ENCODE measurements around the gene NEURL3.
"Not testable (repeated sequence)": the region's sequence is repeated elsewhere in the genome, so short reads cannot be mapped to it uniquely, and the experiment has no call there.

Gene NEURL3, protein sequence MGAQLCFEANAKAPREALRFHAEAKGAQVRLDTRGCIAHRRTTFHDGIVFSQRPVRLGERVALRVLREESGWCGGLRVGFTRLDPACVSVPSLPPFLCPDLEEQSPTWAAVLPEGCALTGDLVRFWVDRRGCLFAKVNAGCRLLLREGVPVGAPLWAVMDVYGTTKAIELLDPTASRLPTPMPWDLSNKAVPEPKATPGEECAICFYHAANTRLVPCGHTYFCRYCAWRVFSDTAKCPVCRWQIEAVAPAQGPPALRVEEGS

DNA sequence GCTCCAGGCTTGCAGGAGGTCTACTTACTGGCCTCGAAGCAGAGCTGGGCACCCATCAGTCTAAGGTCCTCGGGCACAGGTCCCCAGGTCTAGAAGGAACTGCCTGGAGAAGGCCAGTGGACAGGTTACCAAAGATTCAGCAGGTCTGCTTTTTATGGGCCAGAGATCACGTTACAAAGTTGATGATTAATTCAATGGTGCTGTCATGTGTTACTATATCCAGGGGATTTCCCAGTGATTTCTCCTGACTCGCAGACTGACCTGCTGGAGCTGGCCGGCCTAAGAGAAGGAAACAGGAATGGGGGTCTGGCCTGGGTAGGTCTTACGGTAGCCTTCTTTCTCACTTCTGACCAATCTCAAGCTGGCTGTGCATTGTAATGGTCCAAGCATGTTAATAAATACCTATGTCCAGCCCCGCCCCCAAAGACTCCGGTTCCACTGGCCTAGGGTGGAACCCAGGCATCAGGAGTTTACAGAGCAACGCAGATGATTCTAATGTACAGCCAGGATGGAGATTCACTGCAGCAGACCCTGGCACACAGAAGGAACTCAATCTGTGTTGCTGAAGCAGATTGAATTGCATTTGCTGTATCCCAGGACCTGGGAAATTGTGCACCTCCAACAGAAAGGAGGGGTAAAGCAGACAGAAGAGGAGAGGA is at the start of gene NEURL3:
NEURL3 (minus strand) TSS at position 127 of the 659 bp plus-strand sequence; CDS start at position 56, 71 bp downstream.
- no peak within 1 kb of the TSS for H3K9ac ChIP-seq (ENCODE audit: low read length in 2 of 2)
- no peaks in the 10 kb centered on the region for H3K9me3 ChIP-seq (ENCODE audit: control insufficient read depth in 2 of 2, low read length in 2 of 2)
- H3K4me1 ChIP-seq (ENCODE audit: control insufficient read depth, insufficient read depth, low read length): peaks cover 24% of the 10 kb centered on the region
- no peak within 1 kb of the TSS for H3K4me3 ChIP-seq (ENCODE audit: low read length in 2 of 2)
- H3K27me3 ChIP-seq (ENCODE audit: control insufficient read depth in 1 of 2, insufficient read depth in 2 of 2, low read length in 2 of 2): peaks cover 18 to 23% of the 10 kb centered on the region in 2 donors
- no peak within 1 kb of the TSS for H3K27ac ChIP-seq (ENCODE audit: low read length)
- no peaks in the 10 kb centered on the region for H3K36me3 ChIP-seq (ENCODE audit: control insufficient read depth in 2 of 2, insufficient read depth in 2 of 2, low read length in 2 of 2)

DNA sequence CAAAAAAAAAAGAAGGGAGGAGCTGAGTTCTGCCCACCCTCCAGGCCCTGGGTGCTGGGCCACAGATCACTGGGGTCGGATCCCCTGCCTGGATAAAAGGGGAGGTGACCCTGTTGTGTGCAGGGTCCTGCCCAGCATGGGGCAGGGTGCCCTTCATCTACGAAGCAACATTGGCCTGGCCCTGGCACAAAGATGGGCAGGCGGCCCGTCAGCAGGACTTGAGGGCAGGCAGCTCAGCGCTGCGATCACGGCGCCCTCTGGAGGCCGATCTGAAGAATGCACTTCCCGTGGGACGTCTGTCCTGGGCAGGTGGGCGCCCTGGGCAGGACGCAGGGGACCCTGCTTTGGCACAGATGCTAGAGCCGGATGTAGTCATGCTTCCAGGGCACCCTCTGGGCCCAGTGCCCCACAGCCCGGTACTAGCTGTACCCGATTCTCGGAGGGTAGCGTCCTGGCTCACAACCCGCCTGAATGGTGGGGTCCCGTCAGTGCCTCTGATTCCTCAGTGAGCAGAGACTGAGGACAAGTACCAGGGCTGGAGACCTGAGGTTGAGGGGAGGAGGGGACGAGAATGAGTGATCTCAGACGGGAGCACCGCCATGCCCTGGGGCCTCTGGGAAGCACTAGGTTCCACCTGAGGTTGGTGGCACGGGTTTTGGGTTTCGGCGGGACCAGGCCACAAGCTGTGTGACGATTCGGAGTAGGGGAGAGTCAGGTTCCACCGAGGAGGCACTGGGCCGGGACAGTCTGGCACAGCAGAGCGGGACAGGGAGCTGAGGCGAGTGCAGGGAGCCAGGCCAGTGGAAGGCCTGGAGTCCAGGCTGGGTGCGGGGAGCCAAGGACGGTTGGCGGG is 49.4 kb upstream of the NEURL3 start:
- H3K4me3 ChIP-seq (ENCODE audit: low read length in 2 of 2): peak overlapping the region in 1 of 2 donors; percentile 54

DNA sequence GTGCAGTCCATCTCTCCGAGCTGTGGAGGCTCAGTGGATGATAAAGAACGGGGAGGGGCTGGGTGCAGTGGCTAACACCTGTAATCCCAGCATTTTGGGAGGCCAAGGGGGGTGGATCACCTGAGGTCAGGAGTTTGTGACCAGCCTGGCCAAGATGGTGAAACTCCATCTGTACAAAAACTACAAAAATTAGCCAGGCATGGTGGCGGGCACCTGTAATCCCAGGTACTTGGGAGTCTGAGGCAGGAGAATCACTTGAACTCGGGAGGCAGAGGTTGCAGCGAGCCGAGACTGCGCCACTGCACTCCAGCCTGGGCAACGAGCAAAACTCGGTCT is 48.8 kb upstream of the NEURL3 start:
- H3K27ac ChIP-seq (ENCODE audit: low read length); H3K4me1 ChIP-seq (ENCODE audit: control insufficient read depth, insufficient read depth, low read length); H3K9ac ChIP-seq (ENCODE audit: low read length in 2 of 2); H3K27me3 ChIP-seq (ENCODE audit: control insufficient read depth in 1 of 2, insufficient read depth in 2 of 2, low read length in 2 of 2); H3K9me3 ChIP-seq (ENCODE audit: control insufficient read depth in 2 of 2, low read length in 2 of 2): not testable (repeated sequence)
- H3K36me3 ChIP-seq (ENCODE audit: control insufficient read depth in 2 of 2, insufficient read depth in 2 of 2, low read length in 2 of 2): peaks cover 13 to 21% of the 10 kb centered on the region in 2 donors
- peak overlapping the region in 1 of 2 donors; percentile 54 for H3K4me3 ChIP-seq (ENCODE audit: low read length in 2 of 2)

More for the DNA sequence above, 49.4 kb upstream of the NEURL3 start:
- H3K27me3 ChIP-seq (ENCODE audit: control insufficient read depth in 1 of 2, insufficient read depth in 2 of 2, low read length in 2 of 2): no peaks in the 10 kb centered on the region
- no peak overlapping the region for H3K27ac ChIP-seq (ENCODE audit: low read length)
- H3K36me3 ChIP-seq (ENCODE audit: control insufficient read depth in 2 of 2, insufficient read depth in 2 of 2, low read length in 2 of 2): peaks cover 7 to 15% of the 10 kb centered on the region in 2 donors
- H3K9me3 ChIP-seq (ENCODE audit: control insufficient read depth in 2 of 2, low read length in 2 of 2): no peaks in the 10 kb centered on the region
- H3K4me1 ChIP-seq (ENCODE audit: control insufficient read depth, insufficient read depth, low read length): peaks cover 7% of the 10 kb centered on the region
- peak overlapping the region in 1 of 2 donors; percentile 58 for H3K9ac ChIP-seq (ENCODE audit: low read length in 2 of 2)

DNA sequence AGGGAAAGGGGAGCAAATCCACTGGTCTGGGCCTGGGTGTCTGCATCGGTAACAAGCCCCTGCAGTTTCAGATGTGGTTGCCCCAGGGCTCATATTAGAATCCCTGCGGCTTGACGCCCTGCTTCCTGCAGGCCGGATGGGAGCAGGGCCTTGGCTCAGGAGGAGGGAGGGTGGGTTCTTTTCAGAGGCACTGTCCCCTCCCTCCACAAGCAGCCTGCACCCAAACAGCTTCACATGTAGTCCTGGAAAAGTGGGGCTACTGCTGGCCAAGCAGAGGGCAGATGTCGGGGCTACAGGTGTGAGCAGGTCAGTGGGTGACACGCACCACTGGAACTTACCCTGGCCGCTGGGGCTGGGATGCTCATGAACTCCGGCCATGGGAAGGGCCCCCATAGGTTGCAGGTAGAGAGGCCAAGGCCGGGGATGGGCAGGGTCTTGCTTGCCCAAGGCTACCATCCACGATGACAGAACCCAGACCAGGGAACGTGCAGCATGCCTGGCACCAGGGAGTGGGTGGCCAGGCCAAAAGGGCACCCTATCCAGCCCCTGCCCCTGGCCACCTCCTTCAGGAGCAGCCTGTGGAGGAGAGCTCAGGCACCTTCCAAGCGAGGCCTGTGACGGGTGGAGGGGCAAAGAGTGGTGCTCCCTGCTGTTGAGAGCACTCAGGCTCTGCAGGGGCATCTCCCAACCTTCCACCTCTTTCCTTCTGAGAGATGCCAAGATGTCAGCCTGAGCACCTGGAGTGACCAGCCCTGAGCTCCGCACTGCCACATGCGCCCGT is 48.2 kb upstream of the NEURL3 start:
- Histone ChIP-seq H3K27ac (ENCODE audit: low read length) (no peak overlapping the region), H3K9ac (ENCODE audit: low read length in 2 of 2) (no peak overlapping the region), H3K9me3 (ENCODE audit: control insufficient read depth in 2 of 2, low read length in 2 of 2) (no peaks in the 10 kb centered on the region), H3K27me3 (ENCODE audit: control insufficient read depth in 1 of 2, insufficient read depth in 2 of 2, low read length in 2 of 2) (no peaks in the 10 kb centered on the region), H3K4me1 (ENCODE audit: control insufficient read depth, insufficient read depth, low read length) (peaks cover 7% of the 10 kb centered on the region), H3K36me3 (ENCODE audit: control insufficient read depth in 2 of 2, insufficient read depth in 2 of 2, low read length in 2 of 2) (peaks cover 18 to 26% of the 10 kb centered on the region in 2 donors), H3K4me3 (ENCODE audit: low read length in 2 of 2) (no peak overlapping the region)

DNA sequence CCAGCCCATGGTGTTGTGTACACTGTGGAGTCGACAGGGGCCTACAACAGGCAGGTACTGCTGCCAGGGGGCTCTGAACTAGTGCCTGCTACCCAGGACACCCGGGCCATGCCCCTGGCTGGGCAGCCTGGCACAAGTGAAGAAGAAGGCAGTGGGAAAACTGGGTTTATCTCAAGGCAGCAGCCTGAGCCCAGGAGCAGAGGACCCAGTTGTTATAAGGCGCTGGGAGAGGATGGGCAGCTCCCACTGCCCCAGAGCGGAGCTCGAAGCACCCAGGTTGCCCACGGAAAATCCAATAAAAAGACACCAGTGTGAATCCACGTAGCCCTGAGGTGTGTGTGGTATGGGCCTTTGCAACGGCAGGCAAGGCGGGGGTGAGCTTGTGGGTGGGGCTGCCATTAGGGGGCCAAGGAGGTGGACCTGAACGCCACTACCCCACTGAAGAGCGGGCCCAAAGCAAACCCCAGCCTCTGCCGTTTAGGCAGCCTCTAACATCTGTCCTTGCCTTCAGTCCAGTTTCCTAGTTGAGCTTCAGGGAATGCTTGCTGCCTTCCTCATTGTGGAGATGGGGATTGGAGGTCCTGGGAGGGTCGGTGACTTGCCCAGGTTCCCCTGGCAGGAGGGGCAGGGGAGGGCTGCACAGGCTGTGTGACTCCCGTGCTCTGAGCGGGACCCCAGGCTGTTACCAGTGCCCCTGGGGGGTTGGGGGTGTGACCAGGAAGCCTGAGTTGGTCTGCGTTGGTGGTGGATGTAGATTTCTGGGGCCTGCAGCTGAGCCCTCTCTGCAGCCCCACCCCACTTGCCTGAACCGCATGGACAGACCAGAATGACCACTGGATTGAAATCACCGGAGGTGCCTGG is 47.4 kb upstream of the NEURL3 start:
- peaks cover 21 to 32% of the 10 kb centered on the region in 2 donors for H3K36me3 ChIP-seq (ENCODE audit: control insufficient read depth in 2 of 2, insufficient read depth in 2 of 2, low read length in 2 of 2)
- H3K4me3 ChIP-seq (ENCODE audit: low read length in 2 of 2): no peak overlapping the region
- no peak overlapping the region for H3K27ac ChIP-seq (ENCODE audit: low read length)
- no peaks in the 10 kb centered on the region for H3K9me3 ChIP-seq (ENCODE audit: control insufficient read depth in 2 of 2, low read length in 2 of 2)
- peaks cover 7% of the 10 kb centered on the region for H3K4me1 ChIP-seq (ENCODE audit: control insufficient read depth, insufficient read depth, low read length)
- no peaks in the 10 kb centered on the region for H3K27me3 ChIP-seq (ENCODE audit: control insufficient read depth in 1 of 2, insufficient read depth in 2 of 2, low read length in 2 of 2)
- no peak overlapping the region for H3K9ac ChIP-seq (ENCODE audit: low read length in 2 of 2)

DNA sequence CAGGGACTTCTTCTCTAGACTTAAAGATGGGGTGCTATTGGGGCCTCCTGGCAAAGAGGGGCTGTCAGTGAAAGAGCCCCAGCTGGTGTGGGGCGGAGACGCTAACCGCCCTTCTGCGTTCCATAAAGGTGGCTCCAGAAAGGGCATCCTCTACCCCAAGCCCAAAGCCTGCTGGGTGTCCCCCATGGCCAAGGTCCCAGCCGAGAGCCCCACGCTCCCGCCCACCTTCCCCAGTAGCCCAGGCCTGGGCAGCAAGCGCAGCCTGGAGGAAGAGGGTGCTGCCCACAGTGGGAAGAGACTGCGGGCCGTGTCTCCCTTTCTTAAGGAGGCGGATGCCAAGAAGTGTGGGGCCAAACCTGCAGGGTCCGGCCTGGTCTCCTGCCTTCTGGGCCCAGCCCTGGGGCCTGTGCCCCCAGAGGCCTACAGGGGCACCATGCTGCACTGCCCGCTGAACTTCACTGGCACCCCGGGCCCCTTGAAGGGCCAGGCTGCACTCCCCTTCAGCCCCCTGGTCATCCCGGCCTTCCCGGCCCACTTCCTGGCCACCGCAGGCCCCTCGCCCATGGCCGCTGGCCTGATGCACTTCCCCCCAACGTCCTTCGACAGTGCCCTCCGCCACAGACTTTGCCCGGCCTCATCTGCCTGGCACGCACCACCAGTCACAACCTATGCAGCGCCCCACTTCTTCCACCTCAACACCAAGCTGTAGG is 46.6 kb upstream of the NEURL3 start:
- H3K9me3 ChIP-seq (ENCODE audit: control insufficient read depth in 2 of 2, low read length in 2 of 2): no peaks in the 10 kb centered on the region
- peaks cover 21 to 36% of the 10 kb centered on the region in 2 donors for H3K36me3 ChIP-seq (ENCODE audit: control insufficient read depth in 2 of 2, insufficient read depth in 2 of 2, low read length in 2 of 2)
- no peaks in the 10 kb centered on the region for H3K27me3 ChIP-seq (ENCODE audit: control insufficient read depth in 1 of 2, insufficient read depth in 2 of 2, low read length in 2 of 2)
- H3K9ac ChIP-seq (ENCODE audit: low read length in 2 of 2): no peak overlapping the region
- H3K4me1 ChIP-seq (ENCODE audit: control insufficient read depth, insufficient read depth, low read length): peaks cover 10% of the 10 kb centered on the region
- no peak overlapping the region for H3K4me3 ChIP-seq (ENCODE audit: low read length in 2 of 2)
- no peak overlapping the region for H3K27ac ChIP-seq (ENCODE audit: low read length)

DNA sequence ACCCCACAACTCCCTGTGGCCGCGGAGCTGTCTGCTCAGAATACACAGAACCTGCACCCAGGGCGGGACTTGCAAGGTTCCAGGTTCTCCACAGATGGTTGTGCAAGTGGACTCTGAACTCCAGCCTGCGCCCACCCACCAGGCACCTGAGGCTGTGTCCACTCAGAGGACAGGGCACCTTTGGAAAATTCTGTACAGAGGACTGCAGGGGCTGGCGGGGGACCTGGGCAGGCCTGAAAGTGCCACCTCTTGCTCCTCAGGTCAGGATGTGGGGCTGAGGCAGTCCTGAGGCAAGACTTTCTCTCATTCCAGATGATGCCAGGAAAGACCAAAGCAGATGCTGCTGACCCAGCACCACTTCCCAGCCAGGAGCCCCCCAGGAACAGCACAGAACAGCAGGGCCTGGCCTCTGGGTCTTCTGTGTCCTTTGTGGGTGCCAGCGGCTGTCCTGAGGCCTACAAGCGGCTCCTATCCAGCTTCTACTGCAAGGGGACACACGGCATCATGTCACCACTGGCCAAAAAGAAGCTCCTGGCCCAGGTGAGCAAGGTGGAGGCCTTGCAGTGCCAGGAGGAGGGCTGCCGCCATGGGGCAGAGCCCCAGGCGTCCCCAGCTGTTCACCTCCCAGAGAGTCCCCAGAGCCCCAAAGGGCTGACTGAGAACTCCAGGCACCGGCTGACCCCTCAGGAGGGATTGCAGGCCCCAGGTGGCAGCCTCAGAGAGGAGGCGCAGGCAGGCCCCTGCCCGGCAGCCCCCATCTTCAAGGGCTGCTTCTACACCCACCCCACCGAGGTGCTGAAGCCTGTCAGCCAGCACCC is 45.8 kb upstream of the NEURL3 start:
- Histone ChIP-seq H3K9me3 (ENCODE audit: control insufficient read depth in 2 of 2, low read length in 2 of 2) (no peaks in the 10 kb centered on the region), H3K4me3 (ENCODE audit: low read length in 2 of 2) (no peak overlapping the region), H3K4me1 (ENCODE audit: control insufficient read depth, insufficient read depth, low read length) (peaks cover 10% of the 10 kb centered on the region), H3K27ac (ENCODE audit: low read length) (no peak overlapping the region), H3K27me3 (ENCODE audit: control insufficient read depth in 1 of 2, insufficient read depth in 2 of 2, low read length in 2 of 2) (no peaks in the 10 kb centered on the region), H3K36me3 (ENCODE audit: control insufficient read depth in 2 of 2, insufficient read depth in 2 of 2, low read length in 2 of 2) (peaks cover 21 to 38% of the 10 kb centered on the region in 2 donors), H3K9ac (ENCODE audit: low read length in 2 of 2) (no peak overlapping the region)

DNA sequence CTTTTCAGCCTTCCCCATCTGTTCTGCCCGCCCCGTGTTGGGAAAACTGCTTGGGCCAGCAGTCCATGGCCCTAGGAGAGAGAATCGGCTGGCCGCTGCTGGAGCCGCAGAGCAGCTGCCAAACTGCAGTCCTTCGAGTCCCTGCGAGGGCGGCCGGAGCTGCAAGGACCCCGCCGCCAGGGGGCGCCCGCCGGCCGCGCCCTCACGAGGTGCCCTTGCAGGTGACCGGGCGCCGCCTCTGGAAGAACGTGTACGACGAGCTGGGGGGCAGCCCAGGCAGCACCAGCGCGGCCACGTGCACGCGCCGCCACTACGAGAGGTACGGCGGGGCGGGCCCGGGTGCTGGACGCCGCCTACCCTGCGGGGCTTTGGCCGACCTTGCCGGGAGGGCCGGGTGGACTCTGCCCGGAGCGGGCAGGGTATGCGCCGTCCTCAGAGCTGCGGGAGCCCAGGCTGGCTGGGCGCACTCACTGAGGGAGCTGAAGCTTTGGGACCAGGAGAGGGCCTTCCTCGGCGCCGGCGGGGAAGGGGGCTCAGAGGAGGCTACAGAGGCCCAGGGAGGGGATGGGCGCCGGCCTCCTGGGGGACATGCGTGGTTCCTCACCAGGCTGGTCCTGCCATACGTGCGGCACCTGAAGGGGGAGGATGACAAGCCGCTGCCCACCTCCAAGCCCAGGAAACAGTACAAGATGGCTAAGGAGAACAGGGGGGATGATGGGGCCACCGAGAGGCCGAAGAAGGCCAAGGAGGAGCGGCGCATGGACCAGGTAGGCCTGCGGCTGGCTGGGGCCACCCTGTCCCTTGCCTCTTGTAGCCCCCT is 45.0 kb upstream of the NEURL3 start:
- Histone ChIP-seq H3K27ac (ENCODE audit: low read length) (no peak overlapping the region), H3K4me1 (ENCODE audit: control insufficient read depth, insufficient read depth, low read length) (peaks cover 10% of the 10 kb centered on the region), H3K9me3 (ENCODE audit: control insufficient read depth in 2 of 2, low read length in 2 of 2) (no peaks in the 10 kb centered on the region), H3K9ac (ENCODE audit: low read length in 2 of 2) (no peak overlapping the region), H3K4me3 (ENCODE audit: low read length in 2 of 2) (no peak overlapping the region), H3K27me3 (ENCODE audit: control insufficient read depth in 1 of 2, insufficient read depth in 2 of 2, low read length in 2 of 2) (no peaks in the 10 kb centered on the region), H3K36me3 (ENCODE audit: control insufficient read depth in 2 of 2, insufficient read depth in 2 of 2, low read length in 2 of 2) (peaks cover 21 to 39% of the 10 kb centered on the region in 2 donors)
